GM18526 (cell line): ENCODE measurements around the gene NPSR1.

Experiments
- POLR2A ChIP-seq: IDR thresholded peaks from 3 replicates; pipeline ENCODE4 v1.6.1; 2011; ENCODE audit not compliant: insufficient read length; ENCODE audit errors: extremely low read depth

NPSR1 gene

DNA sequence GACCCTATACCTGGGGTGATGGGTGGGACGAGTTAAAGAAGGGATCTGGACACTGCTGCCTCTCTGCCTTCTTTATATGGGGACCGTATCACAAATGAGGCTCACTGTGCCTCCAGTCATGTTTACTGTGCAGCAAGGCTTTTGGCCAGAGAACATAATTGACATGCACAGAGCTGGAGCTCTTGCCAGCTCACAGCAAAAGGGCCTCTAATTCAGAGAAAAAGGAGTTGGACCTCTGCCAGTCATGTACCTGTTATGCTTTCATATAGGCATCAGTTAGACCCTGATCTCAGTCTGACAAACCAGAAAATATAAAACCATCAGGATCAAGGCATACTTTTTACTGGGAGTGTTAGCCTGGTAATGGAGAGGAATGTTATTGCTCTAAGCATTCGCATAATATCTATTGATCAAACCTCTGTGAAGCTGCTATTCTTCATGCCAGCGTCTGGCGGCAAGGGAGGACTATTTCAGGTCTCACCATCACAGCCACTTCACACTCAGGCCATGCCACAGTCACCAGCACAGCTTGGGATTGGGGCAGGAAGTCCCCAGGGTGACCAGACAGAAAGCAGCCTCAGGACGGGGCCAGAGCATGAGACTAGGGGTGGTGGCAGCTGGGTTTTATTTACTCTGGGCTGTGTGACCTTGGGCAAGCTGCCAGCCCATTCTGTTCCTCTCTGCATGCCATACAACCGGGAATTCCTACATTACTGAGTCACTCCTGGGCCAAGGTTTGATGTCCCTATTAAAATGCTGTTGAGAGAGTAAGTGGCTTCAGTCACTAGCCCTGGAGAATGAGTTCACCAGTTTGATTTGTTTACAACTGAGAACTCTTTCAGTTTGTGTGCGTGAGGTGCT is 90.1 kb downstream of the NPSR1 start:
- TF ChIP-seq POLR2A: no peak

GRCh38 chr7:34748728-34749089 is 90.7 kb downstream of the NPSR1 start:
- no peak for TF ChIP-seq POLR2A

DNA sequence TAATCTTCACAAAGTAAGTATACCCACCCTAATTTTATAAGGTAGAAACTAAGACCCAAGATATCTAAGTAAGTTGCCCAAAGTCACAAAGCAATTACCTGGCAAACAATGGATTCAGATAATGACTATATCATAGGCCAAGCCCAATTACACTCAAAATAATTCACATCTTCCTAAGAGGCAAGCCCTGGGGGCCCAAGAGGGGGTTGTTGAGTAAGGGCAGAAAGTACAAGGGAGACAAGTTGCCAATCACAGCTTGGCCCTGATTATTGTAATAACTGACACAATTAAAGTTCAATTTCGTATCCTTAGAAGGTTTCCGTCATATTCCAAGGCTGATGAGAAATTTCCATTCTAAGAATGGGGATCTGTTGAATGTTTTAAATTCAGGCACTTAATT is 91.4 kb downstream of the NPSR1 start:
- no peak for TF ChIP-seq POLR2A

- TF ChIP-seq POLR2A: no peak
Observed at GRCh38 chr7:34750209-34750608, 92.2 kb downstream of the NPSR1 start.

DNA sequence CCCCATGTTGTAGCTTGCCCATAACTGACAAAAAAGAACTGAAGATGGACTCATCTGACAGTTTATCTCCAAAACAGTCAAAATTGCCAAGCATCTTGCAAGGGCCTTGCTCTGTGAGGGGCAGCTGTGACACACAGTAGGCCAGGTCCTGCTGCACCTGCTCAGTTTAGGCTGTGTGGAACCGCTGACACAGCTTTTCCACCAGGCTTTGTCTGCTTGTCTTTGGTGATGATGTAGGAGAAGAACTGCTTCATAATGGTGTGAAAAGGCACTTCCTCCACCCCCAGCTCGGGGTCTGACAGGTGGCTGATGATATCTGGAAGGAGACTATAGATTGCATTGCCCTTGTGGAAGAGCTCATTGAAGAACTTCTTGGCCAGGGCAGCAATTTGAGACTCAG is 92.6 kb downstream of the NPSR1 start:
- no peak for TF ChIP-seq POLR2A

DNA sequence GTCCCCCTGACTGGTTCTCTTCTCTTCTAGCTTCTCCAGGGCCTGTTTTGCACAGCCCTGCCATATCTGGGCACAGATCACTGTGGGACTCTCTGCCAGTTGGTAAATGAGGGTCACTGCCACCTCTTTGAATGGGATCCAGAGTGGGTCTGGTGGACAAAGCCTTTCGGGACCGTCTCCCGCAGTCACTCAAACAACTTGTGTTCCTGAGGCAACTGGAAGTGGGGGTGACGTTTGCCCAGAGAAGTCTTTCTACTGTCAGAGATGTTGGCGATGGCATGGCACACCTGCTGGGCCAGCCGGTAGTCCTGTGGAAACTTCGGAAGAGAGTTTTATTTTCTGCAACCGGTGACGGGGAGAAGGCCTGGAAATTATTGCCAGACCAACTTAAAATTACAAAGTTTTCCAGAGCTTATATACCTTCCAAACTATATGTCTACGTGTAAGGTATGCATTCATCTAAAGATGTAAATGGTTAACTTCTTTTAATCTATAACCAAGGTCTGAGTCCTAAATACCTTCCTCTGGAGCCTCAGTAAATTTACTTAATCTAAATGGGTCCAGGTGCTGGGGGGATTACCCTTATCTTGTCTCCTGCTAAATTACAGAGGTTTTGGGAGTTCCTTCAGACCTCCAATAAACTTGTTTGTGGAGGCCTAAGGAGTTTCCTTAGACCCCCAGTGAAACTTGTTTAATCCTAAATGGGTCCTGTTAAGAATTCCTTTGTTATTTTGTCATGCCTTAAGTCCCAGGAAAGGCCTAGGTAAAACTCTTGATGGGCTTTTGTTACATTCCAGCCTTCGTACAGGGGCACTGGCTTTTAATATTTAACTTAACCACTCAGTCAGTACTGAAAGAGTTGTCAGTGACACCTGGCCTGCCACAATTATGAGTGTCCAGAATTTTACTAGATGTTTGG is 94.0 kb downstream of the NPSR1 start:
- no peak for TF ChIP-seq POLR2A

- TF ChIP-seq POLR2A: no peak
Observed at GRCh38 chr7:34752929-34753328, 94.9 kb downstream of the NPSR1 start.

DNA sequence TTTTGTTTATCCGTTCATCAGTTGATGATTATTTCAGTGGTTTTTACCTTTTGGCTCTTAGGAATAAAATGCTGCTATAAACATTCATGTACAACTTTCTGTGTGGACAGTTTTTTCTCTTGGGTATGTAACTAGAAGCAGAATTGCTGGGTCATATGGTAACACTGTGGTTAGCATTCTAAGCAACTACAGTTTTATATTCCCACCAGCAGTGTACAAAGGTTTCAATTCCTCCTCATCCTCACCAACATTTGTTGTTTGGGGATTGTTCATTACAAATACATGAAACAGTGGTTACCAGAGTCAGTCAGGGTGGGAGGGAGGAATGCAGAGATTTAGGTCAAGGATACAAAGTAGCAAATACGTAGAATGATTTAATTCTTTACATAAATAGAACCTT is 97.0 kb downstream of the NPSR1 start:
- TF ChIP-seq POLR2A: no peak

DNA sequence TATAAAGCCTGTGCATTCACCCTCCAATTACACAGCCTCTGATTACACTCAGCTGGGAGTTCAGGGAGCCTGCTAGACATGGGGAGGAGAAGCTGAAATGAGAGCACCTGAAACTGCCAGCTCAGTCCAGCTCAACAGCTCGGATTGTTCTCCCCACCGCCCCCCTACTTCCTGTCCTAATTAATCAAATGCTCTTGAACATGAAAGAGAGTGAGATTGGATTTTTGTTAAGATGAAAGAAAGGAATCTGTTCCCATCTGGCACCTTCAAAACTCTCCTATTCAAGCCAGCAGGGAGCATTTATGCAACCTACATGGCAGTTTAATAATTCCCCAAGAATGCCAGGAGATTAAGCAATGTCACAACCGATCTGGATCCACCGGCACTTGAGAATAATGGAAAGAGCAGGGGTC is 98.0 kb downstream of the NPSR1 start:
- TF ChIP-seq POLR2A: peak; percentile 38

GRCh38 chr7:34756691-34757090 is 98.7 kb downstream of the NPSR1 start:
- TF ChIP-seq POLR2A: no peak

DNA sequence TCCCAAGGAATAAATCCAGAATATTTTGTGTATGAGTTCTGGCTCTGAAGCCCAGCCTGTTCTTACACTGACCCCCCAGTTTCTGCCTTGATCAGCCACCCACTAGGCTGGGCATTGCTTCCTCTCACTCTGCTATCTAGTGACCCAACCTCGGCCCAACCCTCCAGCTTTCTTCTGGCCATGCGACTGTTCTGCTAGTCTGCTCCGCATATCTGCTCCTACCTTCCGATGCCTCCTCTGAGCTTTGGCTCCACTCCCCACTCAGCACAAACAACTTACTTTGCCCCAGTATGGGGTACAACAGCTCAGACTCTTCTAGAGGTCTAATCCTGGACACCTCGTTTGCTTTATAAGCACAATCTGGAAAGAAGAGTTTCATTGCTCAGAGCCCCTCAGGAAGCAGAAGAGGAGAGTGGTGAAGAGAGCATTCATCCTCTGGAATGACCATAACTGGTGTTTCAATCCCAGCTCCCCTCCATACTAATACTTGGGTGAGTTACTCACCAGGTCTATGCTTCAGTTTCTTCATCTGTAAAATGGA is 99.6 kb downstream of the NPSR1 start:
- TF ChIP-seq POLR2A: no peak

DNA sequence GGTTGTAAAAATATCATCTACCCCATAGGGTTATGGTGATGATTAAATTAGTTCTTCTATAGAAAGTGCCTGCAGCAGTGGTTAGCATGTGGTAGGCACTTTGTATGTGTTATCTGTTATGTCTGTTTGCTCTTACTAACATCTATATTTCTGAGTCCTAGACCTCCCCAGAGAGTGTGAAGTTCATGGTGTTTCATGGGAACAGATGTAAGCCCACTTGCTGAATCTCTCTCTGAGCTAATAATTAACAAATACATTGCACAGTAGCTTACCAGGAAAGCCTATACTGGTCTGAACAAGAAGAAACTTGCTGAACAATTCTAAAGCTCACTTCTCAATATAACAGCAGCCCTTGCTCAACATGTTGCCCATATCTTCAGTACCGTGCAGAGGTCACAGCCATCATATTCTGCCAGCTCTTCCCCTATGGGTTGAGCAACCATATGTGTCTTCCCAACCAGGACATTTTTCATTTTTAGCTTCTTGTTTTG is 100.1 kb downstream of the NPSR1 start:
- no peak for TF ChIP-seq POLR2A

- TF ChIP-seq POLR2A: no peak
Observed at GRCh38 chr7:34759477-34760125, 101.6 kb downstream of the NPSR1 start.

DNA sequence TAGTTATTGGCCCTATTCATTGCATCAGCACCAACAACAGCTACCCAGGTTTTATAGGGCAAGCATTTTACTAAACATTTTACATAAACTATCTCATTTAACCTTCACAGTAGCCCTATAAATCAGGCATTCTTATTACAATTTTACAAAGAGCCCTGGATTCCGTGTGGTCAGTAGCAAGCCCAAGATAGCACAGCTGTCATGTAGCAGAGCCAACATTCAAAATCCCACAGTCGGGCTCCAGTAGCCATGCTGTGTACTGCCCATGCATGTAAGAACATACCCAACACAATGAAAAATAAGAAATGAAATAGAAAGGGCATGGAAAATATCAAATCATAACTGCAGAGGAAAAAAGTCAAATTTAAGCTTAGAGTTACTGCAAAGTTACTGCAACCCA is 102.3 kb downstream of the NPSR1 start:
- no peak for TF ChIP-seq POLR2A

DNA sequence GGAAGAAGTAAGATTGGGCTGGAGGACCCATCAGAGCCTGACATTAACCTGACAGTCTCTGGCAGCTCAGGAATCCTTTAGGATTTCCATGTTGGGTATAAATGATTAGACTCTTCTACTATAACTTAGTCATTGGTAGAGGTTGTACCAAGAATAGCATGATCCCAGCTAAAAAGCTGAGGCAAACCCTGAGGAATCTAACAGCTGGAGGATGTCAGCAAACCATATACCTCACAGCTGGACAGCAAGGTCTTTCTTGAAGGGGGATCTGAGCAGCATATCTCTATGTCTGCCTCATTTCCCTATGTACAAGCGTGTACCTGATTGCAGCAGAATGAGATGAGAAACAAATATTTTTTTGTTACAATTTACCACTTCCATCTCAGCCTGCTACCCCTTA is 103.2 kb downstream of the NPSR1 start:
- TF ChIP-seq POLR2A: no peak
